Measurements from ENCODE around the gene C6.
"Not testable (repeated sequence)": the region's sequence is repeated elsewhere in the genome, so short reads cannot be mapped to it uniquely, and the experiment has no call there.

C6 gene

DNA sequence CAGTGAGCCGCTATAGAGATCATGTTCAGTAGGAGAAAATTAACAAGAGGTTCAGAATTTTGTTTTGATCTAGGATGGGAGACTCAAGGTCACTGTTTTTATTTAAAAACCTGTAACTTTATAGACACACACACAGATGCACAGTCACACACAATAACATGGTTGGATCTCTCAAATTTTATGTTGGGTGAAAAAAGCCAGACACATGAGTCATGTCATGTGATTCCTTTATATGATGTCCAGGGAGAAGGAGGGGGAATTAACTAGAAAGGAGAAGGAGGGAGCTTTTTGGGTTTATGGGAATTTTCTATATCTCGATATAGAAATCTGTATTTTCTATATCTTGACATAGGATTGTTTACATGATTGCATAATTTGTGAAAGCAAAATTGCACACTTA, 17.1 kb downstream of the C6 start:
- no peak for DNase-seq

DNA sequence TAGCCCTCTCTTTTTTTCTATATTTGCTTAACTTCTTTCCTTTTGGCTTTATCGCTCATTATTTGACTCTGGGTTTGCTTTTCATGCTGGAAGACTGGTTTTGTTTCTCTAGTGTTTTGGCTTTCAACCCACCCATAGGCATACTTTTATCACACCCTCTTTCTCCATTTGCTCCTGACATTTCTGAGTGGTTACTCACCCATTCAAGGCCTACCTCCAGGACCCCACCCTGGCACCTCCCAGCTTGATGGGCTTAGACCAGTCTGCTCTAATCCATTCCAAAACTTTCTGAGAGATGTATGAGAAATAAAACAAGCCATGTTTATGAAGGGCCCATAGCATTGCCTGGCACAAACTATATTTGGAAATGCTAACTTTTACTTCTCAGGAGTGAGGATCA, 18.1 kb downstream of the C6 start:
- no peak for DNase-seq

DNA sequence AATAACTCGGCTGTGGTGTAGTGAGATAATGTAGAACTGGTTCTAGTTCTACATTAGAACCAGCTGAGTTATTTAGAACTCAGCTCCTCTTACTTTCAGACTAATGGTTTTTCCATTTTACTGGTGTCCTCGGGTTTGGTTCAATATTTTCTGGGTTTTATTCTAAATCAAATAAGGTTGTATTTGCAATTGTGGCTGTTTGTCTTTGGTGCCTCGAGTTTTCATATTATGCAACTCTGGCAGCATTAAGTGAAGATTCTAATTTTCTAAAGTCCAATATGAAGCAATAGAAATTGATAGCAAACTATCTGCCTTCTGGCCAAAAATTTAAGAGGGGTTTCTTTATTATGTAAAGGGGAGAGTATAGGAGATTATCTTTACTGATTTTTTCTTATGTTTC, 19.0 kb downstream of the C6 start:
- no peak for DNase-seq

DNA sequence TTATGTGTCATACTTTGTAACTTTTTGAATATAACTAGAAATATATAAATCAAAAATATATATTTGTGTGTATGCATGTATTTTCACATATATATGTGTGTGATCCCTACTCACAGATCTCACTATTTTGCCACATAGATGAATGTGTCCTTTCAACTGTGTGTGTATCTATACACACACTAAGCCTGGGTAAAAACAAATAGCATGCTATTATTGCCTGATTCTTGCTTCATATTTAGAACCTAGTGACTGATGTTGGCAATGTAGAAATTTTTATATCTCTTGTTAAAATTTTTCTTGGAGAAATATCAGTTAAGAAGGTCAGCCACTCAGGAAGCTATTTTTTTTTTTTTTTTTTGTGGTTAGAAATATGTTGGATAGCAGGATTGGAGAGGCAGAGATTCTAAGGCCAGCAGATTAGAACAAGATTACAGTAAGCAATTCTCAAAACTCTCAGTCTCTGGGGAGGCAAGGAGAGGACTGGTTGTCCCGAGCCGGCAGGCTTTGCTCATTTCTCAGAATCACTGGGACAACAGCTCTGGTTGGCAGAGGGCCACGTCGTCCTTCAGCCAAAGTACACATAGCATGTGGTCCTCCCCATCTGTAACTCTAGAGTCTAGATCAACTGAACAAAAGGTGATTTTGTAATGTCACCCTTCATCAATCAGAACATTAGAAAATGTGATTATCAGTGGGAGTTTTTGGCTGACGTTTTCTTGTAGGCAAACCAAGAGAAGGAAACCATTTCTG, 19.7 kb downstream of the C6 start:
- DNase-seq: no peak

DNA sequence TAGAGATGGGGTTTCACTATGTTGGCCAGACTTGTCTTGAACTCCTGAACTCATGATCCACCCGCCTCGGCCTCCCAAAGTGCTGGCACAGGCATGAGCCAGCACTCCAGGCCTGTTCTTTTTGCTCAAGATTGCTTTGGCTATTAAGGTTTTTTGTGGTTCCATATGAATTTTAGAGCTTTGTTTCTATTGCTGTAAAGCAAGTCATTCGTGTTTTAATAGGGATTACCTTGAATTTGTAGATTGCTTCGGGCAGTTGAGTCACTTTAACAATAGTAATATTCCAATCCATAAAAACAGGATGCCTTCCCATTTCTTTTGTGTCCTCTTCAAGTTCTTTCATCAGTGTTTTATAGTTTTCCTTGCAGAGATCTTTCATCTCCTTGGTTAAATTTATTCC, 22.1 kb downstream of the C6 start:
- no peak for DNase-seq

DNA sequence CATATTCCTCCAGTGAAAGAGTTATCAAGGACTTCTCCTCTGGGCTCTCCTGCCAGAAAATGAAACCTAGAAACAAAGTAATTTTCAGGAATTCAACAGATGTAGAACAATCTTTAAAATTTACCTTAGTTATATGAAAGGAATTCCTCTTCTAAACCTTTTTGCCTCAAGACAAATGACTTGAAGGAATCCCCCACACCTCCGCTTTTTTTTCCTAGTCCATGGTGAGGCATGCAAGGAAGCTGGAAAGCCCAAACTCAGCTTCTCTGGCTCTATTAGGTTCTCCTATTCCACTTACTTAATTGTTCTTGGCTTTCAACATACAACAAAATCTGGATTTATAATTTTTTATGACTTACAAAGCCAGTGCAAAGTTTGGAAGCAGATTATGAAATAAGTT, 27.2 kb downstream of the C6 start:
- no peak for DNase-seq

DNA sequence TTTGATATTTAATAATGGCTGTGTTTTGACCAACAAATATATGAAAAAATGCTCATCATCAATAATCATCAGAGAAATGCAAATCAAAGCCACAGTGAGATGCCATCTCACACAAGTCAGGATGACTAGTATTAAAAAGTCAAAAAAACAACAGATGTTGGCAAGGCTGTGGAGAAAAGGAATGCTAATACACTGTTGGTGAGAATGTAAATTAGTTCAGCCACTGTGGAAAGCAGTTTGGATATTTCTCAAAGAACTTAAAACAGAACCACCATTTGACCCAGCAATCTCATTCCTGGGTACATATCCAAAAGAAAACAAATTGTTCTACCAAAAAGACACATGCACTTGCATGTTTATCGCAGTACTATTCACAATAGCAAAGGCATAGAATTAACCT, 30.0 kb downstream of the C6 start:
- DNase-seq: not testable (repeated sequence)

DNA sequence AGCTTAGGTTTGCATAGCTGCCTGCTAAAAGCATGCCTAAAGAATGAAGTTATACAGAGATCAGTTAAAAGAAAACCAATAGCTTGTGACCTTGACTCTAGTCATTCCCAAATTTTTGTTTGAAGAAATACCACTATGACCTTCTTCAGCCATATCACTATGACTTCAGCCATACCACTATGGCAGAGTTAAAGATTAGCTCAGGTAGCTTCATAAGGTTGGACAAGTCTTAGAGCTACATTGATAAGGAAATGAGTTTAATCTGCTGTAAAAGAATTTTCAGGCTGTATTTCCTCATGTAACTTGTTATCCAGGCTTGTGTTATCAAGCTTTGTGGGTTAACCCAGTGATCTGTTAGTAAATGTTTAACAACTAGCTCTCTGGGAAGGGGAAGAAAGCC, 30.7 kb downstream of the C6 start:
- no peak for DNase-seq

DNA sequence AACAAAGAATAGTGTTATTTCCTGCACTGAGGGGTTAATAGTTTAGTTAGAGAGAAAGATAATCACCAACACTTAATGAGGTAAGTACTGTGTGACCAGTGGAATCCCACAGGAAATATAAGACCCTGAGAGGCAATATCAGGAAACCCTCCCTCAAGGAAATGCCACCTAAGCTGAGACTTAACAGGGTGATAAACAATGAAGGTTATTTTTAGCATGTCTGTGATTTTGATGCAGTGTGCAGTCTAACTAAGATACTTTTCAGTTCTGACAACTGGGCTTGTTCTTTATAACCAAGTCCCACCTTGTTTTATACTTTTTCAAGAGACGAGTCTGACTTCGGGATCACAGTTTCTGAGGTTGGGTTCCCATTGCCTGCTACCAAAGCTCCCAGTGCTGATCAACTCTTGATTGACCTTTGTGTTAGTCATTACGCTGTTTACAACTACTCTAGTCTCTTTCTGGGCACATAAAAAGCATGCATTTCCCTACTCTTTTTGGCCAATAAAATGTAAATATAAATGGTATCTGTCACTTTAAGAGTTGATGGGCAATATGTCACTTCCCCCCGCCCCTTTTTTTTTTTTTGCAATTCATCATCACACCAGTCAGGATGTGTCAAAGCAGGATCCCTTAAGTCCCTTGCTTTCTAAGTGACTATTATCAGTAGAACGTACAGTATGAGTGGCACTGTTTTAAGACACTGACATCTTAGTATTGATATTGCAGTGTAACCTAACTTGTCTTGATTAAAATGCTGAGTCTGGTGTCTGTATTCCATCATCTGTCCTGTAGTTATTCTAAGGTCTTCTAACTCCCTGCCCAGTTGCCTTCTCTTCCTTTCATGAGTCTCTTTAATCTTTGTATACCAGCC, 31.4 kb downstream of the C6 start:
- DNase-seq: no peak

DNA sequence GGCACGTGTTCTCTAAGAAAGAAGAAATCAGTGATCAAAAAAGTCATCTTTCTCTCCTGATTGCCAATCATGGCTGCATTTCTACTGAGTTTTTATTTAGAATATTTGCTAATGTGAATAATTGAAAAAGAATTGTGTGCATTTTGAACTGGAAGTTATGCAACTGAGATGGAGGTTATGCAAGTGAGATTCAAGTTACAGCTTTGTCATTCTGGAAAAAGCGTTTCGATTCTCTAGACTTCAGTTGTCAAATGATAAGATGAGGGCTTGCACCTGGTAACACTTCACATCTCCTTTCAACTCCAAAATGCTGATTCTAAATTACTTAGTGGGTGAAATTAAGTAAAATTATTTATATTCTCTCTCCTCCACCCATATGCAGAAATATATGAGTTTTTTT, 36.4 kb downstream of the C6 start:
- no peak for DNase-seq

DNA sequence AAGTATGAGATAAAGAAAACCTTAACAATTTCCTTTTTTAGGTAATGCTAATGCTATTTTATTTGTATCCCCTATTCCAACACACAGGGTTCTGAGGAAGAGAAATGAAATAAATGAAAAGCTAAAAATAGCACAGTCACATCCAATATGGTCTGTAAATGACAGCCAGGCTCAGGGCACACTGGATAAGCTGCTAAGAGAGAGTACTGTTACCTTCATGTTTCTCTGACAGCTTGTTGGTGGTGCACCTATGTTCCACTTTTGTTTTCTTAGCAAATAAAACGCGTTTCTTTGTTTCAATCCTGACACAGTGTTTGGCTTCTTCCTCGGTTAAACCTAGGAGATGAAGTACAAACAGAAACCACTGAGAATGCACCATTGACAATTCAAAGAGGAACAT, 41.3 kb downstream of the C6 start:
- DNase-seq: no peak

DNA sequence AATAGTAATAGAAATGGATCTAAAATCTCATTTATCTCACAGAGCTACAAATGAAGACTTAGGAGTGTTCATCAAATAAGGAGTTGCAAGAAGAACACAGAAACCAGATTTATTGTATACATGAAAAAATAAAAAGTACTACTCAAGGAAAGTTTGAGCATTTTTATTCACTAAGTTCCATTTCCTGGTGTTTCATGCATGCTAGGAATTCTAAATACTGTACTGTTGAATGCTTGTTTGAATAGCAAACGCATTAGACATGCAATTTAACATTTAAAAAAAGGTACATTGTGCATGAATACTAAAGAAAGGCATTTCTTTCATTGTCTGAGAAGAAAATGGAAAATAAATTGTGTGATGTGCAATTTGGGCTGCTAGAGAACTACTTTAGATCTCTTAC, 52.1 kb downstream of the C6 start:
- no peak for DNase-seq

DNA sequence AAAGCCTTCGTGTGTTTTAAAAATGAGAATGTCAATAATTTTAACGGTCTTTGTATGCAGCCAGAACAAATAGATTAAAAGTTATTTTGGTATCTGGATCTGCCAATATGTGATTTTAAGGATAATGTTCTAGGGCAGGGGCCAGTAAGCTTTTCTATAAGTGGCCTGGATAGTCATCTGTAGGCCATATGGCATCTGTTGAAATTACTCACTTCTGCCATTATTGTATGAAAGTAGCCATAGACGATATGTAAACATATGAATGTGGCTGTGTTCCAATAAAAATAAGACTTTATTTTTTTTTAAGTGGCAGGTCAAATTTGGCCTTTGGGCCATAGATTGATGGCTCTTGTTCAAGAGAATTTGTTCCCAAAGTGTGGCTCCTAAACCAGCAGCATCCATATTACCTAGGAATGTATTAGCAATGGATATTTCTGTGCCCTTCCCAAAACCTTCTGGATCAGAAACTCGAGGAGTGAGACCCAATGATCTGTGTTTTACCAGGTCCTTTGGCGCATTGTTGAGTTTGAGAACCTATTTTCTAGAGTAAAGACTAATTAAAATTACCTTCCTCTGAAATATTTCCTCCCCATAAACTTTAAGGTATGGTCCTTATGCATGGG, 55.9 kb downstream of the C6 start:
- no peak for DNase-seq

DNA sequence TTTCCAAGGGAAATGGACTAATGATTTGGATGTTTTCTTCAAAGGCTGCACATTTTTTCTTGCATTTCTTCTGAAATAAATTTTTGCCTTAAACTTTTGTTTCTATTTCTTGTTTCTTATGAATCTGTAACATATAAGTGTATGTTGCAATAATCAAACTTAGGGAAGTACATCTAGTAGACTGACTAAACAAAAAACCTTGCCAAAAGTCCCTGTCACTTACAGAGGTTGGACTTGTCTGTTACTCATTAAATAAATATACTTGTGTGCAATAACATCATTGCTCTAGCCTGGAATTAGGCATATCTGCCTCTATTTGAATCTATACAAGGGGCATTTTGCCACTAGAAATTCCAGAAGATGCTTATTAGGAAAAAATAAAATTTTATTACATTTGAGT, 56.6 kb downstream of the C6 start:
- no peak for DNase-seq

DNA sequence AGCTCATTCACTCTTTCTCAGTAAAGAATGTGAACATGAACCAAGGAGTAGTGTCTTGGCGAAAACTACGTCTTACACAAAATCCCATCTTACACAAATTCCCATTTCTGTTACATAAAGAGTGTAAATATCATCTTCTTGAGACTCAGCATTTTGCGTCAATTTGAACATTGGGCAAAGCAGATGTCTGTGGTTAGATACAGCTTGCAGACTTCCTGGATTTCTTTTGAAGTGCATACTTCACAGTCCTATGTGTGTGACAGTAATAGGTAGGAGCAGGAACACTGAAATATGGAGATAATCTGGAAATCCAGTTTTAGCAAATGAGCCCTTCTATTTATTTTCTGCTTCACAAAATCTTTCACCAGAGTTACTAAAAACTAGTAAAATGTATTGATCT, 58.8 kb downstream of the C6 start:
- no peak for DNase-seq

DNA sequence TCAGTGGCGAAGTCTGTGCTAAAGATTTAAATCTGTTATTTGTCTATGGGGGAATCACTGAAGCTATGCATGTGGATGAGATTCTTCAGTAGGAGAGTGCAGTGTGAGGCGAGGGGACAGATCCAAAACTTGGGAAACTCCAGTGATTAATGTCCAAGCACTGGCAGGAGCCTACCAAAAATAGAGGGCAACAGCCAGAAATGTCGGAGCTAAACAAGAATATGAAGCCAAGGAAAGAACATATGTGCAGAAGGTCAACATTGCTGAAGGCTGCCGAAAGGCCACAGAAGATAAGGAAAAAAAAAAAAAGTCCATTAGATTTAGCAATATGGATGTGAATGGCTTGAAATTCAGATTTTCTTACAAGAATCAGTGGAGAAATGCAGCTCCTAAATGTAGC, 61.8 kb downstream of the C6 start:
- DNase-seq: no peak

DNA sequence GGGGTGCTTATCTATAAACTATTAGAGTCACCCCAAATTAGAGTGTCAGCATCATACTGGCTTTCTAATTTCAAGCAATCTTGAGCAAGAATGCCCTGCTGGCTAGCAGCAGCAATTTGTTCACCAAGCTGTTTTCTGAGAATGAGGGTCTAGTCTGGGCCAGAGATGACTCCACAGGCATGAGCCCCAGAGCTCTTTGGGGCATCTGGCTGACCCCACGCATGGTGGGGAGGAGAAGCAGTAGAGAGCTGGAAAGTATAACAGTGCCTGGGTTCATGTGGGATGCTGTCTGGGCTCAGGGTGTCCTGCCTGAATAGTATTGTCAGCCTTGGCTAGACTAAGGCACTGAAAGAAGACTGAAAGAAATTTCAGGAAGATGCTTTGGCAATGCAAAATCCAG, 64.9 kb downstream of the C6 start:
- no peak for DNase-seq

DNA sequence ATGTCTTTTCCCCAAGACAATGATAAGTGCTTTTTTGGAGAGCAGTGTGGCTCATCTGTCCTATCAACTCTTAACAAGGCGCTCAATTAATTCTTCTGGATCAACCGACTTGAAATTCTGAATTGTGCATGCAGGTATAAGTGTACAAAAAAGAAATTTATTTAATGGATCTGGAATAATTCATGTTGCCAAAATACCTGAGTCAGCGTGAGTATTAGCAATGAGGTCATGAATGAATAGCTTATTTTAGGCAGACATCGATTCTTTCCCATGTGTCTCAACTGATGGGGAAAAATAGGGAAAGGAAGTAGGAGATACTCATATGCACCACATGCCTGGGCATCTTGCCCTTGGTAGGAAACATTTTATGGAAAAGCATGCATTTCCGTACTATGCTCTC, 68.0 kb downstream of the C6 start:
- DNase-seq: no peak

DNA sequence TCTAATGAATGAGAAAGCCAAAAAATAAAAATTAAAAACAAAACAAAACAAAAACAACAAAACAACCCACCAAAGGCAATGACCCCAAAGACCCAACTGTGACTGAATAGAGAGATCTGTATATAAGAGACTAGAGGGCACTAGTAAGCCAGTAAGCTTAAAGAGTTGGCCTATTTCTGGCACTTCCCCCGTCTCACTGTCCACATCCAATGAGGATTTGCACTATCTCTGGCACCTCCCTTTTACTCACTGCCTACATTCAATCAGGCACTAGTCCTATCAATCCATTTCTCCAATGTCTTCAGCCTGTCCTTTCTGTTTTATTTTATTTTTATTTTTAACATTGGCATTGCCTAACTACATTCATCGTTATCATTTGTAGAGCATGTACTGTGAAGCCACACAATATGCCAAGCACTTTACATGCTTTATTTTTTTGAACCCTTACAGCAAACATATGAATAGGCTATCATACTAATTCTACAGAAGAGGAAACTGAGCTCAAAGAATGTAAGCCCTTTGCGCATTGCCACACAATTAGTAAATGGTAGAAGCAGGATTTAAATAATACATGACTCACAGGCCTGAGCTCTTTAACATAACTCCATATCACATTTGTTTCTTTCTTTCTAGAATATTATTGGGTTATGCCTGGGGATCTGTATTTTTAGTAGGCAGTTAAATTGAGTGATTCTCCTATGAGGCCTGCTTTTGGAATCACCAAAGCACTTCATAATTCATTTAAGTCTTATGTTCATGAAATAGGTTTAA, 70.0 kb downstream of the C6 start:
- DNase-seq: no peak

DNA sequence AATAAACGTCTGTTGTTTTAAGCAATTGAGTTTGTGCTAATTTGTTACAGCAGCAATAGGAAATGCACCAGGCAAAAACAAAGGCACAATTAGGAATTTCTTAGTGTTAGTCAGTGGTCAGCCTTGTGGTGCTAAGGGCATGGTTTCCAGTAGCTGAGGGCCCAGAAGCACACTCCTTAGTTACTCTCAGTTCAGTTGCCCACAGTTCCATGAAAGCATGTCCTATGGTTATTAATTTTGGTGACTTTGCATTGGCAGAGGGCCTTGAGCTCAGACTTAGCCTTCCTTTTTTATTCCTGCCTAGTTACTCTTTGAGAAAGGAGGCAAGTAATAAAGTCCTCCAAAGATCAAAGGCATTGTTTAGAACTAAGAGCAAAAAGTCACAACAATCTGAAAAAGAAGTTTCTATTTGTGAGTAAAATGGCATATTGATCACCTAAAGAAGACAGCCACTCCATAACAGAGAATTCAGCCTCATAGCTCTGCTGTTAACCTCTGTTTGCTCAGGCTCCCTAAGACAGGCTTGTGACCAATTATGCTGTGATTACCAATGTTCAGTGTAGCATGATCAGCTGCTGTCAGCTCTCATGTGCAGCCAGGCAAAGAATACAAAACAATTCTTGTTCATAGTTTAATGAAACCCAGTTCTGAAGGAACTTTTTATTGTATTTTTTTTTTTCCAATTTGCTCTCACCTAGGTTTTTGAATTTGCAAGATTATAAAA, 85.2 kb downstream of the C6 start:
- DNase-seq: no peak

DNA sequence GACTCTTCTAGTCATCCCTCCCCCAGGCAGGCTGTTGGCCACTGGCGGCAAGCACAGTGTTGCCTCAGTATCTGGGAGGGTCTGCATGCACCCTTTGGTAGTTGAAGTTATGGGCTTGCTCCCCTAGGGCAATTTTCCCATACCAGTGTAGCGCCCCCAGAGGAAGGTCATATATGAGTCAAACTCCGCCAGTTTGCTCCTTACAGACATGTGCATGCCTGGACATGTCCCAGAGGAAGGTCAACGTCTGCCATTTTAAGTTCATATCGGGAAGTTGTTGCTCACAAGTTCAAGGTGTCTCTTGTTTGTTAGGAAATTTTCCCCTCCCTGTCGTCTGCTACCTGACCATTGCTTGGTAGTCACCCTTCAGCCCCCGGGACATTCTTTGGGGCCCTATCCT, 90.9 kb downstream of the C6 start:
- no peak for DNase-seq

DNA sequence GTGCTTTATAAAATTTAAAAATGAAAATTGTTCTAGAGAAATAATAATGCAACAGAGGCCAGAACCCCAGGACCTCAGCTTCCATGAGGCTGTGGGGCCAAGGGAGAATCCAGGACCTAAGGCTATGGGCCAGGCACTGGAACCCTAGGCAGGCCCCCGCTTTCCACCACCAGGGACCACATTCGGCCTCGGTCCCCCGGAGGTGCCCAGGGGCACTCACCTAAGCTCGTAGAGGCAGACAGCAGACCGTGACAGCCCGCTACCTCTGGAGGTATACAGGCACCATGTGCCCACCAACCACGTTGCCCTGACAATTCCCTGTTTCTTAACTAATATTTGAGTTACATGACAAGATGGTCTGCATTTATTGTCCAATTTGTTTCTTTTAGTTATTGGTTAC, 92.7 kb downstream of the C6 start:
- DNase-seq: no peak

DNA sequence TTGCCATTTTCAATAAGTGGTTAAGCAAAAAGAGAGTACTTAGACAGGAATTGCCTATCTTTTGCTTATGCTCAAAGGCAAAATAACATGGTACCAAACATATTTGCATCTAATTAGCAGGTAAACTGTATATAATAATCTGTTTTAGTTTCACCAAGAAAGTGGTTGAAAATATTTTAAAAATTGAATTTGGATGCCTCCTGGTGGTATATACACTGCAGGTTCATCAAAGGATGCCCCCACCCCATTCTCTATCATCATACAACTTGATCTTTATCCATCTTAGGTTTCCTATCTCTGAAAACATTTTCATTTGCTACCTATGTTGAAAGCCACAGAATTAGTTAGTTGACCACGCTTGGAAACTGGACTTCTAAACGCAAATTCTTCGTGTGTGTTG, 95.2 kb downstream of the C6 start:
- DNase-seq: no peak

Measured in activated CD4-positive, alpha-beta T cell treated with anti-CD3 and anti-CD28 coated beads, Interleukin-2, amount 50 U/mL, for 1 hour (primary cell).